Hematopoietic multipotent progenitor cell treated with erythropoietin and hydrocortisone succinate and interleukin-3 and kit ligand, for 4 days (in vitro differentiated cells): ENCODE measurements around the gene SLC25A20.
A peak's percentile ranks its signal among the peaks of the same experiment; 100 is the strongest.
"Not testable (repeated sequence)": the region's sequence is repeated elsewhere in the genome, so short reads cannot be mapped to it uniquely, and the experiment has no call there.

Experiments used
- DNase-seq: peaks from one replicate; pipeline ENCODE4 v3.0.0-alpha.2; 2015

Gene SLC25A20, protein sequence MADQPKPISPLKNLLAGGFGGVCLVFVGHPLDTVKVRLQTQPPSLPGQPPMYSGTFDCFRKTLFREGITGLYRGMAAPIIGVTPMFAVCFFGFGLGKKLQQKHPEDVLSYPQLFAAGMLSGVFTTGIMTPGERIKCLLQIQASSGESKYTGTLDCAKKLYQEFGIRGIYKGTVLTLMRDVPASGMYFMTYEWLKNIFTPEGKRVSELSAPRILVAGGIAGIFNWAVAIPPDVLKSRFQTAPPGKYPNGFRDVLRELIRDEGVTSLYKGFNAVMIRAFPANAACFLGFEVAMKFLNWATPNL

DNA sequence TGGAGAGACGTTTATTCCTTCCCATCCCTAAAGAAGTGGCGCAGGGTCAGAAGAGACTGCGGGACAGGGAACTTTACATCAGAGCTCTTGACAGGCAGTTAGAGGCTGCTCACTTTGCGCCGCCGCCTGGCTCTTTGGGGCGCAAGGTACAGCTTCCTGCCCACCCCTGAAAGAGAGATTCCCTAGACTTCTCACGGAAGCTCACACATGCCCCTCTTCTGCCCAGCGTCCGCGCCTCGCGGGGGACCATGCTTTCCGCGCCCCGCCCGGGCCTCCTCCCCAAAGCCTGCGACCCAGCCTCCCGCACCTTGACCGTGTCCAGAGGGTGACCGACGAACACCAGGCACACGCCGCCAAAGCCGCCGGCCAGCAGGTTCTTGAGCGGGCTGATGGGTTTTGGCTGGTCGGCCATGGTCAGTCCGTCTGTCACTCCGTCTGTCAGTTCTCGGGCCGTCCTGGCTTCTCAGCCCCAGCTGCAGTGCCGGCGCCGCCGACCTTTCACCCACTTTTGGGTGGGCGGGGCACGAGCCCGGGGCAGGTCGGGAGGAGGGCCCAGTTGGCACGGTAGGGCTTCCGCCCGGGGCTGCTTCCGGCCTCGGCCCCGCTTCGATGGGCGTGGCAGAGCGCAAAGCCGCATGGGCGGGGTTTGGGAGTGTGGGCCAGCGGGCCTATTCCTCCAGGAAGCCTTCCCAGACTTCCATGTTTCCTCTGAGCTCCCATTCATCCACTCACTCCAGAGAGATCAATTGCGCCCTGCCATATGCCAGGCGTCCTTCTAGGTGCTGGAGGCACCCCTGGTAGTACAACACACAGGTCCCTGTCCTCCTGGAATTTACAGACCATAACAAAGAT lies at the start of gene SLC25A20:
Gene SLC25A20, minus strand, starts transcription at position 500 of the 852 bp plus-strand sequence. Its CDS starts 88 bp downstream, at position 412.
- DNase-seq, result peak; percentile 97

DNA sequence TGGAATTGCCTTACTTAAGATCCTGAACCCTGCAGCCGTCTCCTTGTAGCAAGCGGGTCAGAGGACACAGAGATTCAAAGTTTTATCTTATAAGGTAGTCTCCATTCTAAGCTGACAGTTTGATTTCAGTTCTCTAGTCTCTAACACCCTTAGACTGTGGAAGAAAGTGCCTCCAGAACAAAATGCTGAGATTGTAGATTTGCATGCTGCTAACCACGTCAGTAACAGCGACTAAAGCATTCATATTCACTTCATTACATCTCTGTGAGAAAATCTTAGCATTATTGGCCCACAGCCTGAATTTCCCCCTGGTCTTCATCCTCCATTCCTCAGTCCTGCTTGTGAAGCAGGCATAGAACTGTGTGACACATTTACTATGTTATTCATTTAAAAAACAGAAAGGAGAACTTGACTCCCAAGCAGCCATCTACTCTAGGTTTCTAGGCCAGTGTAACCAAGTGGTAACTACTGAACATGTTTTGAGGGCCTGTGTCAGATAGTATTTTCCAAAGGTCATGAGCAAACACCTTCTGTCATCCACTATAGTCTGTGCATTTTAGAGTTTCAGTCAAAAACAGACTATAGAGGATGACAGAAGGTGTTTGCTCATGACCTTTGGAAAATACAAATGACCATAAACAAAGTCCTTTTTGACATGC lies 47.3 kb upstream of the SLC25A20 start:
- DNase-seq, result no peak

DNA sequence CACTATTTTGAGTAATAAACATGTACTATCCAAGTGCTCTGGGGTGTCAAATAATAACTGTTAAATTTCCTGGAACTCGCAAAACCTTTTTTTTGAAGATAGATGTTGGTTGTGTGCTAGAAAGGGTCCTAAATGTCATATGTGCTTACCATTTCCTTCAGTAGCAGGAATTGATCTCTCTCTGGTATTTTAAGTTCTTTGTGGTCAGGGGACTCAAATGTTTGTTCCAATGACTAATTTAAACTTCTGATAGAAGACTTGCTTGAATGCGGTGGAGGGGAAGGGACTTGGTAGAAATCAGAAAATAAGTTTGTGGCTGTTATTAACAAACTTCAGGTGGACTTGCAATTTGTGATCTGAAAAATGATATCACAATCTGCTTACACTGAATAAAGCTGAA lies 46.8 kb upstream of the SLC25A20 start:
- DNase-seq, result no peak

DNA sequence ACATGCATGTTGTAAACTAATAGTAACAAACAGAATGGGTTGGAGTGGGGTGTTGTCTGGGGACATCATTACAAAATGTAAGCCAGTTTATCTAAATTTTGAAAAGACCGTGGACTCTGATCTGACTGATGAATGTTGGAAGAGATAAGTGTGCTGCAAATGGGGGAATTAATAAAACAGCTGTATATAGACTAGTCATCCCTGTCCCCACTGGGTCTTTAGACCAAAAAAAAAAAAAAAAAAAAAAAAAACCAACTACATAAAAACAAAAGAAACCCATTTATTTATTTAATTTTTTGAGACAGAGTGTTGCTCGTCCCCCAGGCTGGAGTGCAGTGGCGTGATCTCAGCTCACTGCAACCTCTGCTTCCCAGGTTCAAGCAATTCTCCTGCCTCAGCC lies 40.0 kb upstream of the SLC25A20 start:
- no peak for DNase-seq

DNA sequence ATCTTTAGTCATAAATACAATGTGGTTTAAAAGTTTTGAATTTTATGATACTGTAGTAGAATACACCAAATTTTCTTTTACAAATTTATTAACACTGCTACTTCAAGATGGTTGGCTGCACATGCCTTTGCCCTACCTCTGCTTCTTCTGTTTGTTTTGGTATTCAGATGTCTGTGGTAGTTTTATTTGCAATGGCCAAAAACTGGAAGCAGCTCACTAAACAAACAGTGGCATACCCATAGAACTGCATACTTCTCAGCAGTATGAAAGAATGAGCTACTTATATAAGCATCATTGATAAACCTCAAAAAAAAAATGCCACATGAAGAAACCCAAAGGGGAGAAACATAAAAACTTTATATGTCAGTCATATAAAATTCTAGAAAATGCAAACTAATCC lies 39.5 kb upstream of the SLC25A20 start:
- no peak for DNase-seq

DNA sequence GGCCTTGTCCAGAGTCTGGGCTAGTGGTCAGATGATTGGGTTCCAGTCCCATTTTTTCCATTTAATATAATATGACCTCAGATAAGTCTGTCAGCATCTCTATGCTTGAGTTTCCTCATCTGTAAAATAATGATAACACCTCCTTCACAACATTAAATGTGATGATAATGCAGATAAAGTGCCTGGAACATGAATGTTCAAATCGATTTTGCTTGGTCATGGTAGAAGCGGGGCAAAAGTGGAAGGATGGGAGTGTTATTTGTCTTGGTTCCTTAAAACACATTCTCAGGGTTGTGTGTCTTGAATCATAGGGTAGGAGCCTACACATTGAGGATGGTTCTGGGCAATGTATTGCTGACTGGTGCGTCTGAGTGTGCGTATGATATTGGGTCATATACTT lies 36.8 kb upstream of the SLC25A20 start:
- DNase-seq, result peak; percentile 76

DNA sequence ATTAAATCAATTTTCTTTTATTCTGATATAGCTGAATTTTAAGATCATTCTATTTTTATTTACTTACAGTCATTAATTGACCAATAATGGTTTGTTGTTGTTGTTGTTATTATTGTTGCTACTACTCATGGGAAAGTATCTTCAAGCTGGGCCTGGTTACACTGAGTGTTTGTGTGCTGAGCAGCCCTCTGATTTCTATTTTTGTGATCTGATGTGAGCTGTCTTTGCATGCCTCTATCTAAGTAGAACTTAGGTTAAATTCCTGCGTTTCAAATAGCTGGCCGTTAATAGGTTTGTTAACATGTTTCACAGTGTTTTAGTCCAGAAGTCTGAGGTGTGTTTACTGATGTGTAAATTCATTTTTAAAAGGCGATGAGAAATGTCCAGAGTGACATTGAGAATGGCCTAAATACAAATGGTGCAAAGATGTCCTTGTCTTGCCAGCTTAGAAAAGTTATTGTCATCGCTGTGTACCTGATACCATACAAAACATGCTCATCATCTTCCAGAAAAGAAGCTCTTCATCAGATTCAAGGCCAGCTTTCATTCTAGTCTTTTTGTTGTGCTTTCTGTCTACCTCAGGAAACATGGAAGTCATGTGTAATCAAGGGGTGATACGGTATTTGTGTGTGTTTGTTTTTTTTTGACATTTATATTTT lies 35.8 kb upstream of the SLC25A20 start:
- DNase-seq, result no peak

DNA sequence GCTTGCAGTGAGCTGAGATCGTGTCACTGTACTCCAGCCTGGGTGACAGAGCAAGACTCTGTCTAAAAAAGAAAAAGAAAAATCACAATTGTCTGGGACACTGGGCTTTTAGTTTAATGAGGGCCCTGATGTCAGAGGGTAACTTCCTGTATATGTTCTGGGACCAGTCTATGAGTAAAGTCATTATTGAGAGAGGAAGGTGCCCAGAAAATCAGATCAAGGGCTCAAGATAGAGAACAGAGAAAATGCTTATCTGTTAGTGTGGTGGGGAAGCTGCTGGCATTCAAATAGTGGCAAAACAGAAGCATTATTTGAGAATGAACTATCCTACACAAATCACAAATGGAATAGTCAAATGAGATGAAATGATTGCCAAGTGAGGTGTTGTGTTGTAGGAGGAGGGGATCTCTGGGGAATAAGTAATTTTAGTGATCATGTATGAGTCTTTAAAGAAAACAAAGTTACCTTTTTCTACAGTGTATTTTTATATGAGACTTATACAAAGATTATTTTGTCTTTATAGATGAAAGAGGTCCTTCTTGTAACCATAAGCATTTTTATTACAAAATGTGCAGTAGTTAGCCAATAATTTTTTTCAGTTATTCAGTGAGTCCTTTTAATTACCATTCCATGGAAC lies 33.4 kb upstream of the SLC25A20 start:
- peak; percentile 55 for DNase-seq

DNA sequence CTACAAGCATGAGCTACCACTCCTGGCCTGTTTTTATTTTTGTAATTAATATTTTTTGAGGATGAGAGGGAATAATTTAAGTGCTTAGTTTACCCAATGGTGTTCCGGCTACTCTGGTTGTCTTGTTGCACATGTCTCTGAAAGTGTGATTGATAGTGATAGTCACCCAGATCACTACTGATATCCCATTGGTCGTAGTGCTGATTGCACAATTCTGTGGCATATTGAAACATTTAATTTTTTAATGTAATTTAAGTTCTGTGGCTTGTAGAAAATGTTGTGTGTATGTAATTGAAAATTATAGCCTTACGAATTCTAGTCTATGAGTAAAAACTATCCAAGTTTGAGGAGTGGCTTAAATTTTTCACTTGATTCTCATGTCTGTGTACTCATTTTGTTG lies 31.9 kb upstream of the SLC25A20 start:
- DNase-seq, result peak; percentile 57

DNA sequence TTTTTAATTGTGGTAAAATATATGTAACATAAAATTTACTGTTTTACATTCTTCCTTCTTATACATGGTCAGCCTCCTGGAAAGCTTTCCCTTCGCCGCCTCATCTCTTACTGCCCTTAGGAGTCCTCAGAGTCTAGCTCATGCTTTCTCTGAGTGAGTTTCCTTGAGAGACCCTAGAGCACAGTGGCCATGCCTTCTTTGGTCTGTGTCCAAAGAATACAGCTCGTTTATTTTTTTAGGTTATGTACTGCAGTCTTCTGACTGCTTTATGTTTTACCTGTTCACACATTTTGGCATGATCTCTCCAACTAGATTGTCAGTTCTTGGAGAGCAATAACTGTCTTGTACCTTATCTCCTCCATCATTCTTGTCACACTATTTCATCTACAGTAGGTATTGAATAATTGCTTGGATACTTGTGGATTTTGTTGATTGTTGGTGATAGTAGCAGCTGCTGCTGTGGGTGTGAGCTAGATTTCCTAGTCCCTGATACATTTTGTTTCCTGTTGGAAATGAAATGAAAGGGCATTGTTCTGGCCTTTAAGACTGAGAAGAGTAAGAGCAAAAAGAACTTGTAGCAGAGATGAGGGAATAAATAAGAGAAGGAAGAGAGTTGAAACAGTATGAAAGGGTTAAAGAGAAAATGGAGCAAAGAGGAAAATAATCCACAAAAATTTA lies 30.8 kb upstream of the SLC25A20 start:
- no peak for DNase-seq

DNA sequence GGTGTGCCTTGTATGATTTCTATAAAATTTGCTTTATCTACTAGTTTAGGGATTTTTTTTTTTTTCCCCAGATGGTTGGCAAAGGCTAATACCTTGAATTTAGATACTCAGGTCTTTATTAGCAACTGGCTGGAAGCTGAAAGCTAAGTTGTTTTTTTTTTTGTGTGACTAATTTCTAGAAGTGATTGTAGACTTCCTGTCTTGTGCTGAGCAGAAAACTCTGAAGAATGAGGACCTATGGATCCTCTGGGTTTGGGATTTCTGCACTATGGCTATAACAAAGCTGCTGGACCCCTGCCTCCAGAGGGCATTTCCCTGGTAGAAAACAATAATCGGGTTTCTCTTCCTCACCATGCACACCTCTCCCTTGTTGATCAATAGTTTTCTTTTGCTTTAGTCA lies 30.0 kb upstream of the SLC25A20 start:
- no peak for DNase-seq

DNA sequence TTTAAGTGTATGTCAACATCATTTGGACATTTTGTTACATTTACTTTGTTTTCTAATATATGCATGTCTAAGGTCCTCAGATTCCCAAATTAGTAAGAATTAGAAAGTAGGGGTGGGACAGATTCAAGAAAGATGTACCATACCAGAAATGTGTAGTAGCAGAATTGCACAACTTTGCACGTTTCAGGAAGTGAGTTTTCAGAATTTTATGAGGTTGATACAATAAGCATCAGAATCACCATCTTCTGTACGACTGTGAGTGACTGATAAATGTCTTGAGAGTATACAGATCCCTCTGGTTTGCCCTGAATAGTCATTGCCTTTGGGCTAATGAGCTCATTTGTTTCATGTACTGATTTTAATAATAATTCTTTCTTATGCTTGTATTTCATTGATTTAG lies 29.2 kb upstream of the SLC25A20 start:
- peak; percentile 66 for DNase-seq

DNA sequence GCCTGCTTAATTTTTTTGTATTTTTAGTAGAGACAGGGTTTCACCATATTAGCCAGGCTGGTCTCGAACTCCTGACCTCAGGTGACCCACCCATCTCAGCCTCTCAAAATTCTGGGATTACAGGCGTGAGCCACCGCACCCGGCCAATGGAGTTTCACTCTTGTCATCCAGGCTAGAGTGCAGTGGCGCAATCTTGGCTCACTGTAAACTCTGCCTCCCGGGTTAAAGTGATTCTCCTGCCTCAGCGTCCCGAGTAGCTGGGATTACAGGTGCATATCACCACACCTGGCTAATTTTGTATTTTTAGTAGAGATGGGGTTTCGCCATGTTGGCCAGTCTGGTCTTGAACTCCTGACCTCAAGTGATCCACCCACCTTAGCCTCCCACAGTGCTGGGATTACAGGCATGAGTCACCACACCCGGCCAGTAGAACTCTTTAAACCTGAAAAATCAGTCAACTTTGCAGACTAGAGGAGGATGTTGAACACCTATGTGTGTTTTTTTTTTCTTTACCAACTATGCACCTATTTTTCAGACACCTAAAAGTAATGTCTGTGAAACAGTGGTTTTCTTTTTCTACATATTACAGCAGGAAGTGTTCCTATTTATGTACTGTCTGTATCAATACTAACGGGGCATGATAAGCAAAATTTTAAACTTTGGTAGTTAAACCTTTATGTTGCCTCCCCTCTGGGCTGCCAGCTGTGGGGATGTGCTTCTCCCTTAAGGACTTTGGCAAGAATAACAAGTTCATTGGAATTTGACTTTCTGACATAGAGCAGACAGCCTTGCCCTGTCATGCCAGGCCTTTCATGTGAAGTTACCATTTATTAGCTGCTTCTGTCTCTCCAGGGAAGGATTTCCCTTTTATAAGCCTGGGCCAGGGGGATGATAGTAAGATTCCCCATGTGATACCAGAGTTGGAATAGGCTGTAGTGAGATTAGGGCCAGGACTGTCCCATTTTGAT lies 28.0 kb upstream of the SLC25A20 start:
- no peak for DNase-seq

DNA sequence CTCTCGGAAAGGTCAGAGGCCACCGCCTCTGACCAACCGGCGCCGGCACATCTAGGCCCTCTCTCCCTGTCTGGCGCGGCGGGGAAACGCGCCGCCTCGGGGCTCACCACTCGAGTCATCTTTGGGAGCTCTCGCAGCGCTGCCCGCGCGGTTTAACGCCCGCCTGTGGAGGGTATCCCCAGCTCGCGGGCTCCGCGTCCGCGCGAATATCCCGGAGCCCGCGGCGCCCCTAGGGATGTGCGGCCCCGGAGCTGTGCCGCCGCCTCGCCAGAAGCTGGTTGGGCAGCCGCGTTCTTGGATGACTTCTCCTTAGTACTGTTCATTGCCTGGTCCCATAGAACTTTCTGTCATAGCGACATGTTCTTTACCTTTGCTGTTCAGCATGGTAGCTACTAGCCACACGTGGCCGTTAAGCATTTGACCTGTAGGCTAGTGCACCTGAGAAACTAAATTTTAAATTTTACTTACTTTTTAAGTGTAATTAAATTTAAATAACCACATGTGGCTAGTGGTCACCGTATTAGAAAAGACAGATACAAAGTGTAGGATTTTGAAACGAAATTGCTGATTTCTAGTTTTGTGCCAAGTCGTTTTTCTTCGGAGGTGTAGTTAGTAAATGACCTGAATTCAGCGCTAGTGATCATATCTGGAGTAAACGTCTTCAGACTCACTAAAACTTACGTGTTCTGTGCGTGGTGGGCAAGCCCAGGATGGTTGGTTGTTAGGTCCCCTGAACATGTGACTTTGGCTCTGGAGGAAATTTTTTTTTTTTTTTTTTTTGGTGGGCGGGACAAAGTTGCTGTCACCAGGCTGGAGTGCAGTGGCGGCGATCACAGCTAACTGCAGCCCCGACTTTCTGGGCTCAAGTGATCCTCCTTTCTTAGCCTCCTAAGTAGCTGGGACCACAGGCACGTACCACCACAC lies 20.8 kb upstream of the SLC25A20 start:
- DNase-seq, result peak; percentile 95

DNA sequence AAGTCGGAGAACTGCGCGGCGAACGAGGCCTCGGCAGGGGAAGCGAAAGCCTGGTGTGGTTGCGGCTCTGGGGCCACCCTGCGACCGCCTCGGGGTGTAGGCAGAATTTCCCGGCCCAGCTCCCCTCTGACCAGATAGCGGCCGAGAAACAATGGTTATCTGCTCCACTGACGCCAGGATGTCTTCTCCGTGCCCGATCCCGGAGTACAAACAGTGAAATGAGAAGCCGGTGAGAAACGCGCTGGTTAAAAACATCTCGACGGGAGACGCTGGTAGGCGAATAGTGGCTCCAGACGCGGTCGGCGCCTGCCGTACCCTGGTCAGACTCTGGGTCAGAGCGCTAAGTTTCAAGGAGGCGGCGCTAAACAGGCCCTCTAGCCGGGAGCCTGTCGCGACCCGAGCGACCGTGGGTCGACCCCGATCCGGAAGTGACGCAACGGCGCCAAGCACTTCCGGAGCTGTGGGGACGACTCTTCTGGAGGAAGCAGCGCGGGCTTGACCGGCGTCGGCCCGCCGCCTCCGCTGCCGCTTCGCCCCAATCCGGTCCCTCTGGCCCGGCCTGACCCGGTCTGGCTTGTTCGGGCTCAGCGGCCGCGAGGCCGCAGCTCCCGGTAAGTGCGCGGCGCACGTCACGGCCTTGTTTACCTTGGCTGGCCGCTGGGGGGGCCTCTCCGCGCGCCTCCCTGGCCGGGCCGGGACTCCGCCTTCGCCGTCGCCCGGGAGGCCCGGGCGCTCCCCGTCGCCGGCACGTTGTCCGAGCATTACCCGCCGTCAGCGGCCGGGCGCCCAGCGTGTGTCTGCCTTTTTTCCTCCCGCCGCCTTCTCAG lies 19.9 kb upstream of the SLC25A20 start, which contains the start of gene ARIH2:
Gene ARIH2, plus strand, starts transcription at position 455 of the 827 bp plus-strand sequence. CDS start 8,717 bp downstream, outside the sequence.
- peak; percentile 98 for DNase-seq

DNA sequence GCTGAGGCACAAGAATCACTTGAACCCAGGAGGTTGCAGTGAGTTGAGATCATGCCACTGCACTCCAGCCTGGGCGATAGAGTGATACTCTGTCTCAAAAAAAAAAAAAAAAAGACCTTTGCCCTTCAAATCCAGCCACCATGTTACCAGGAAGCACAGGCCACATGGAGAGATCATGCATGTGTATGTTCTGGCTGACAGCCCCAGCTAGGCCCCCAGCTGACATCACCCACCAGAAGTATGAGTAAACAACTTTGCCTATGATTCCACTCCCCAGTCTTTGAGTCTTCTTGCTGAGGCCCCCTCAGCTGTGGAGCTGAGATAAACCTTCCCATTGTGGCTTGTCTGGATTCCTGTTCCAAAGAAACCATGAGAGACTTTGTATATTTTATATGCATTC lies 16.6 kb upstream of the SLC25A20 start:
- peak; percentile 58 for DNase-seq

DNA sequence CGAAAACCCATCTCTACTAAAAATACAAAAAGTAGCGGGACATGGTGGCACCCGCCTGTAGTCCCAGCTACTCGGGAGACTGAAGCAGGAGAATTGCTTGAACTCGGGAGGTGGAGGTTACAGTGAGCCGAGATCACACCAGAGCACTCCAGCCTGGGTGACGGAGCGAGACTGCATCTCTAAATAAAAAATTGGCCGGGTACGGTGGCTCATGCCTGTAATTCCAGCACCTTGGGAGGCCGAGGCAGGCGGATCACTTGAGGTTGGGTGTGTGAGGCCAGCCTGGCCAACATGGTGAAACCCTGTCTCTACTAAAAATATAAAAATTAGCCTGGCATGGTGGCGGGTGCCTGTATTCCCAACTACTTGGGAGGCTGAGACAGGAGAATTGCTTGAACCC lies 8.3 kb upstream of the SLC25A20 start:
- DNase-seq, result not testable (repeated sequence)

DNA sequence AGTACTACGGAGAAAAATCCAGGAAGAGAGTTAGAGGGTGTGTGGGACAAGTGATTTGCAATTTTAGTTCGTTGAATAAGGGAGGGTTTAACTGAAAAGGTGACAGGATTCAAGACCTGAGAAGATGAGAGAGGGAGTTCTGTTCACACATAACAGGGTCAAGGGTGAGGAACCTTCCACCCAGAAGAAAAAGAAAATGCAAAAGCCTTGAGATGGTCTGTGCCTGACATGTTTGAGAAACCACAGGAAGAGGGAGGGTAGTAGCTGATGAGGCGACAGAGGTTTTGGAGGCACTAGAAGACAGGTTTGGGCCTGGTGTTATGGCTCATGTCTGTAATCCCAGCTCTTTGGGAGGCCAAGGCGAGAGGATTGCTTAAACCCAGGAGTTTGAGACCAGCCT lies 591 bp upstream of the SLC25A20 start:
- DNase-seq, result peak; percentile 56
